GM13976 (cell line): ENCODE measurements around the gene HELZ.

Experiments
- DNase-seq: peaks from one replicate; pipeline ENCODE4 v3.0.0; 2012; ENCODE audit warnings: low spot score
- CTCF ChIP-seq: IDR thresholded peaks from 2 replicates; pipeline ENCODE4 v1.5.1; 2012; ENCODE audit warnings: borderline replicate concordance, mild to moderate bottlenecking; ENCODE audit not compliant: insufficient read depth; ENCODE audit errors: extremely low read depth, missing control alignments, control extremely low read depth
- in situ Hi-C: fragments of 300-500 bp; cut with MboI; formaldehyde crosslinking; loops from one replicate; pipeline ENCODE4 v1.12.0; 2022; ENCODE audit warnings: low sequenced_read_pairs, mixed read lengths, inconsistent platforms; ENCODE audit not compliant: unreplicated experiment

The HELZ gene

GRCh38 chr17:67285360-67285759, 40.4 kb upstream of the HELZ start:
- DNase-seq: no peak
- no peak for TF ChIP-seq CTCF
- in situ Hi-C loops: no loop called here

GRCh38 chr17:67283731-67284516, 38.9 kb upstream of the HELZ start:
- no peak for DNase-seq
- in situ Hi-C loops: no loop called here
- TF ChIP-seq CTCF: no peak

- in situ Hi-C loops: no loop called here
These were observed 36.7 kb upstream of the HELZ start for GRCh38 chr17:67281743-67282142.

GRCh38 chr17:67281053-67281452, 36.1 kb upstream of the HELZ start:
- TF ChIP-seq CTCF: no peak
- in situ Hi-C loops: no loop called here
- DNase-seq: no peak

More at GRCh38 chr17:67281743-67282142, 36.7 kb upstream of the HELZ start:
- TF ChIP-seq CTCF: no peak
- no peak for DNase-seq

GRCh38 chr17:67280279-67280678, 35.3 kb upstream of the HELZ start:
- TF ChIP-seq CTCF: no peak
- no peak for DNase-seq
- in situ Hi-C loops: no loop called here

- in situ Hi-C loops: no loop called here
These were observed 34.1 kb upstream of the HELZ start for GRCh38 chr17:67279115-67279514.

More at GRCh38 chr17:67279115-67279514, 34.1 kb upstream of the HELZ start:
- TF ChIP-seq CTCF: no peak
- no peak for DNase-seq
